PC-9 (cell line): Measurements from ENCODE around the gene ABLIM2. TPM values are rescaled to one million over a fixed set of nuclear protein-coding genes. Genes with fewer than 3 reads are reported as not detected.

Source experiments
- BruUV-seq: library from RNA; stranded (reverse); fragments of 400-500 nt; replicated peaks from 2 replicates; lab custom pipeline; 2021; lab: Mats Ljungman, UMichigan
- CTCF ChIA-PET: fragments of 300-600 bp; sonication (Branson Sonifier 250); formaldehyde crosslinking; loops from one replicate; lab custom pipeline; 2022; ENCODE audit warnings: antibody characterized with exemption; lab: Charles Lee
- POLR2A ChIA-PET: fragments of 300-600 bp; sonication (Branson Sonifier 250); formaldehyde crosslinking; loops from one replicate; lab custom pipeline; 2022; ENCODE audit warnings: antibody characterized with exemption; ENCODE audit not compliant: unreplicated experiment; lab: Charles Lee
- DNase-seq, 2 experiments: peaks; one replicate each; pipeline versions ENCODE4 v3.0.0 to v3.0.0-alpha.2; 2015 to 2022; ENCODE audit warnings: mixed read lengths in 1 of 2
- H2AFZ ChIP-seq: fragments of 200-600 bp; sonication (generic); 2 replicates; pipeline ENCODE4 v1.8.1; 2017; ENCODE audit warnings: antibody characterized with exemption
- H3F3A ChIP-seq: fragments of 200-600 bp; sonication (generic); 2 replicates; pipeline ENCODE4 v1.8.1; 2017; ENCODE audit warnings: antibody characterized with exemption, mild to moderate bottlenecking, low read depth; ENCODE audit not compliant: insufficient read depth
- H3K27ac ChIP-seq: fragments of 200-600 bp; sonication (generic); 2 replicates; pipeline ENCODE4 v1.6.1; 2016; ENCODE audit warnings: mixed run types
- H3K27me3 ChIP-seq: fragments of 200-600 bp; sonication (generic); 2 replicates; pipeline ENCODE4 v1.6.1; 2016; ENCODE audit warnings: low read depth, mixed run types; ENCODE audit not compliant: insufficient read depth
- H3K36me3 ChIP-seq: fragments of 200-600 bp; sonication (generic); 2 replicates; pipeline ENCODE4 v1.6.1; 2016; ENCODE audit warnings: low read depth, mixed run types
- H3K4me1 ChIP-seq: fragments of 200-600 bp; sonication (generic); replicated peaks from 2 replicates; pipeline ENCODE4 v1.6.1; 2016; ENCODE audit warnings: mixed run types; ENCODE audit not compliant: insufficient read depth
- H3K4me2 ChIP-seq: fragments of 200-600 bp; sonication (generic); 2 replicates; pipeline ENCODE4 v1.6.1; 2017; ENCODE audit warnings: mixed run types
- H3K4me3 ChIP-seq: fragments of 200-600 bp; sonication (generic); 2 replicates; pipeline ENCODE4 v1.6.1; 2016; ENCODE audit warnings: mixed run types
- H3K79me2 ChIP-seq: fragments of 200-600 bp; sonication (generic); 2 replicates; pipeline ENCODE4 v1.6.1; 2017; ENCODE audit warnings: low read depth, mixed run types
- H3K9me2 ChIP-seq: fragments of 200-600 bp; sonication (generic); 2 replicates; pipeline ENCODE4 v1.8.1; 2017; ENCODE audit warnings: mild to moderate bottlenecking; ENCODE audit not compliant: insufficient read depth
- H3K9me3 ChIP-seq: fragments of 200-600 bp; sonication (generic); 2 replicates; pipeline ENCODE4 v1.8.1; 2016; ENCODE audit warnings: low read depth; ENCODE audit not compliant: insufficient read depth
- H4K20me1 ChIP-seq: fragments of 200-600 bp; sonication (generic); 2 replicates; pipeline ENCODE4 v1.8.1; 2017; ENCODE audit not compliant: insufficient read depth
- EZH2 ChIP-seq: fragments of 200-600 bp; sonication (generic); IDR thresholded peaks from 2 replicates; pipeline ENCODE4 v1.8.0; 2017; ENCODE audit warnings: antibody characterized with exemption, low read depth
- intact Hi-C: fragments of 100-400 bp; cut with micrococcal nuclease; formaldehyde crosslinking; loops from one replicate; pipeline ENCODE4 v1.10.0; 2022; ENCODE audit not compliant: unreplicated experiment
- total RNA-seq: library from RNA; stranded (reverse); gene quantifications from 2 replicates; pipeline ENCODE4 v1.2.3, GENCODE V29; 2021
- TF ChIP-seq, protein P1 (sequence below): fragments of 200-600 bp; sonication (generic); conservative IDR thresholded peaks from 2 replicates; pipeline ENCODE4 v1.6.1; 2017; ENCODE audit warnings: mixed run types, antibody characterized with exemption, mild to moderate bottlenecking, moderate library complexity

The ABLIM2 gene
- total RNA-seq, 1 experiment from 2014 or later, result 1.6 TPM

DNA sequence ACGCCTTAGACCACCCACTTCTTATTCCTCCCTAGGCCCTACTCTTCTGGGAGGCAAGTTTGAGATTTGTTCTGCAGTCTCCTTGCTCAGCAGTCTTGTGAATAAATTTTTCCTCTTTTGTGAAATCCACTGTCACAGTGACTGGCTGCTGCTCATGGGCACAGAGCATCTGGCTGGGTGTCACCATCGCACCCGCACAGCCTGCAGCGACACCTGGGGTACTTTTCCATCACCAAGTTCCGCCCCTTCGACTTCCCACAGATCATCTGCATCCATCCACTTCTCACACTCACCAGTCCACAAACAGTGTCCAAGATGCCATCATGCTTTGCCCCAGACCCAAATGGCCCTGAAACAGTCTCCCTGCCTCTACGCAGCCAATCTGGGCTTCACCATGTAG lies 182.6 kb downstream of the ABLIM2 start:
- Histone ChIP-seq H2AFZ (no peak overlapping the region), H3K9me2 (no peaks in the 10 kb centered on the region), H3K4me1 (peaks cover 78% of the 10 kb centered on the region), H3K36me3 (no peaks in the 10 kb centered on the region), H3K9me3 (no peaks in the 10 kb centered on the region), H3K4me3 (no peak overlapping the region), H4K20me1 (no peaks in the 10 kb centered on the region), H3K79me2 (peaks cover 9% of the 10 kb centered on the region; the same call in 1 of the 2 replicates), H3K27ac (no peak overlapping the region), H3K4me2 (no peak overlapping the region), H3F3A (peaks cover 77% of the 10 kb centered on the region), H3K27me3 (no peaks in the 10 kb centered on the region)
- BruUV-seq, result no TSS peak
- TF ChIP-seq, protein P1, sequence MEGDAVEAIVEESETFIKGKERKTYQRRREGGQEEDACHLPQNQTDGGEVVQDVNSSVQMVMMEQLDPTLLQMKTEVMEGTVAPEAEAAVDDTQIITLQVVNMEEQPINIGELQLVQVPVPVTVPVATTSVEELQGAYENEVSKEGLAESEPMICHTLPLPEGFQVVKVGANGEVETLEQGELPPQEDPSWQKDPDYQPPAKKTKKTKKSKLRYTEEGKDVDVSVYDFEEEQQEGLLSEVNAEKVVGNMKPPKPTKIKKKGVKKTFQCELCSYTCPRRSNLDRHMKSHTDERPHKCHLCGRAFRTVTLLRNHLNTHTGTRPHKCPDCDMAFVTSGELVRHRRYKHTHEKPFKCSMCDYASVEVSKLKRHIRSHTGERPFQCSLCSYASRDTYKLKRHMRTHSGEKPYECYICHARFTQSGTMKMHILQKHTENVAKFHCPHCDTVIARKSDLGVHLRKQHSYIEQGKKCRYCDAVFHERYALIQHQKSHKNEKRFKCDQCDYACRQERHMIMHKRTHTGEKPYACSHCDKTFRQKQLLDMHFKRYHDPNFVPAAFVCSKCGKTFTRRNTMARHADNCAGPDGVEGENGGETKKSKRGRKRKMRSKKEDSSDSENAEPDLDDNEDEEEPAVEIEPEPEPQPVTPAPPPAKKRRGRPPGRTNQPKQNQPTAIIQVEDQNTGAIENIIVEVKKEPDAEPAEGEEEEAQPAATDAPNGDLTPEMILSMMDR, result no peak
- ChIA-PET CTCF (no interaction called here), POLR2A (no interaction called here)
- DNase-seq, result no peak
- intact Hi-C loops, result no loop called here

DNA sequence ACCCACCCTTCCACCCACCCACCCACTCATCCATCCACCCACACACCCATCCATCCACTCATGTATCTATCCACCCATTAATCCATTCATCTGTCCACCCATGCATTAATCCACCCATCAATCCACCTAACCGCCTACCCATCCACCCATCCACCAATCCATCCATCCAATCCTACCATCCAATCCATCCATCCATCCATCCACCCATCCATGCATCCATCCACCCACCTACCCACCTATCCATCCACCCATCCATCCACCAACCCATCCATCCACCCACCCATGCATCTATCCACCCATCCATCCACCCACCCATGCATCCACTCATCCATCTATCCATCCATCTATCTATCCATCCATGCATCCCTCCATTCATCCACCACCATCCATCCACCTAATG lies 184.2 kb downstream of the ABLIM2 start:
- Histone ChIP-seq H2AFZ (no peak overlapping the region), H3K79me2 (peaks cover 14% of the 10 kb centered on the region; the same call in 1 of the 2 replicates), H3K4me1 (peaks cover 82% of the 10 kb centered on the region), H4K20me1 (no peaks in the 10 kb centered on the region), H3K4me3 (no peak overlapping the region), H3K27me3 (no peaks in the 10 kb centered on the region), H3K27ac (no peak overlapping the region), H3K4me2 (no peak overlapping the region), H3K36me3 (no peaks in the 10 kb centered on the region), H3K9me3 (no peaks in the 10 kb centered on the region), H3F3A (peaks cover 85% of the 10 kb centered on the region), H3K9me2 (no peaks in the 10 kb centered on the region)
- ChIA-PET CTCF (no interaction called here), POLR2A (no interaction called here)
- BruUV-seq, result no TSS peak
- no peak for DNase-seq
- TF ChIP-seq, protein P1, result no peak
- TF ChIP-seq EZH2, result no peak
- intact Hi-C loops, result no loop called here

DNA sequence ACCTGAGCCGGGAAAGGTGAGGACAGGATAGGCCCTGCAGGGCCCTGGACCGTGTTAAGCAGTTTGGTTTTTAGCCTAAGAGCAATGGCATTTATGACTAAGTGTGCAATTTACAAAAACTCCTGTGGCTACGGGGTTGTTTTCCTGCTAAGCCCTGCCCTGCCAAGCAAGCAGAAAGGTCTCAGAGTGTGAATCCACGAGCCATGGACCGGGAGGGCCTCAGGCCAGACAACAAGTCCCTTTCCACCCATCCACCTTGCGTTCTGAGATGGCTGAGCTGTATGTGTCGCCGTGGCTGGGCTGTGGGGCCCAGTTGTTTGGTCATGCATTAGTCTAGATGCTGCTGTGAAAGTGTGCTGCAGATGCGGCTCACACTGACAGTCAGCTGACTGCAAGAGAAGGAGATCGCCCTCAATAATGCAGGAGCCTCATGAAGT lies 185.1 kb downstream of the ABLIM2 start:
- BruUV-seq, result no TSS peak
- H3K79me2 ChIP-seq, result peaks cover 17% of the 10 kb centered on the region; the same call in 1 of the 2 replicates
- intact Hi-C loops, result loop anchor here (1.0 to 2.0 kb wide), 2 partner anchors 32 to 131 kb away; no protein-coding TSS in a partner anchor
- H4K20me1 ChIP-seq, result no peaks in the 10 kb centered on the region
- TF ChIP-seq, protein P1, result no peak
- TF ChIP-seq EZH2, result no peak
- H3K4me2 ChIP-seq, result peak overlapping the region; percentile 74
- ChIA-PET CTCF (interaction anchor here (0.6 kb wide), 1 partner anchor 216 kb away, joined by 6 read pairs; no protein-coding TSS in a partner anchor), POLR2A (interaction anchor here (0.6 to 0.7 kb wide), 2 partner anchors 221 to 939 kb away, joined by 3 read pairs; no protein-coding TSS in a partner anchor)
- H3F3A ChIP-seq, result peaks cover 85% of the 10 kb centered on the region
- peak overlapping the region; percentile 94 for H3K27ac ChIP-seq
- no peaks in the 10 kb centered on the region for H3K36me3 ChIP-seq
- H3K4me3 ChIP-seq, result no peak overlapping the region
- DNase-seq, result peak; percentile 51 to 87
- no peaks in the 10 kb centered on the region for H3K9me2 ChIP-seq
- peaks cover 82% of the 10 kb centered on the region for H3K4me1 ChIP-seq
- H3K9me3 ChIP-seq, result no peaks in the 10 kb centered on the region
- H2AFZ ChIP-seq, result no peak overlapping the region
- no peaks in the 10 kb centered on the region for H3K27me3 ChIP-seq
